ENCODE measurements around the gene ZNF652. TPM values are rescaled to one million over a fixed set of nuclear protein-coding genes. Genes with fewer than 3 reads are reported as not detected.

ZNF652 gene
- total RNA-seq, 2 donors from 2014 or later, result 24.6 to 25.4 TPM

GRCh38 chr17:49334744-49335512 lies 27.1 kb downstream of the ZNF652 start:
- H3K9me3 ChIP-seq, result no peaks in the 10 kb centered on the region
- no peaks in the 10 kb centered on the region for H3K27me3 ChIP-seq
- TF ChIP-seq CTCF (IDR thresholded peaks at IDR 0.05), result no peak
- peaks cover 0 to 20% of the 10 kb centered on the region in 2 donors for H3K4me1 ChIP-seq
- H3K27ac ChIP-seq, result no peak overlapping the region
- H3K36me3 ChIP-seq, result no peaks in the 10 kb centered on the region
- DNase-seq (ENCODE audit: low spot score), result no peak
- no peak overlapping the region for H3K4me3 ChIP-seq

- Histone ChIP-seq H3K9me3 (no peaks in the 10 kb centered on the region), H3K4me3 (no peak overlapping the region), H3K4me1 (peaks cover 0 to 18% of the 10 kb centered on the region in 2 donors), H3K27me3 (no peaks in the 10 kb centered on the region), H3K27ac (no peak overlapping the region), H3K36me3 (no peaks in the 10 kb centered on the region)
- no peak for TF ChIP-seq CTCF (IDR thresholded peaks at IDR 0.05)
- DNase-seq (ENCODE audit: low spot score), result no peak
These were observed 28.2 kb downstream of the ZNF652 start for GRCh38 chr17:49333804-49334203.

GRCh38 chr17:49327835-49328784 lies 33.9 kb downstream of the ZNF652 start:
- H3K4me1 ChIP-seq, result no peaks in the 10 kb centered on the region
- TF ChIP-seq CTCF (IDR thresholded peaks at IDR 0.05), result no peak
- no peak overlapping the region for H3K4me3 ChIP-seq
- no peaks in the 10 kb centered on the region for H3K9me3 ChIP-seq
- no peaks in the 10 kb centered on the region for H3K27me3 ChIP-seq
- no peaks in the 10 kb centered on the region for H3K36me3 ChIP-seq
- H3K27ac ChIP-seq, result no peak overlapping the region
- DNase-seq (ENCODE audit: low spot score), result no peak

GRCh38 chr17:49325980-49326379 lies 36.1 kb downstream of the ZNF652 start:
- no peaks in the 10 kb centered on the region for H3K4me1 ChIP-seq
- no peak overlapping the region for H3K27ac ChIP-seq
- DNase-seq (ENCODE audit: low spot score), result no peak
- H3K36me3 ChIP-seq, result no peaks in the 10 kb centered on the region
- no peaks in the 10 kb centered on the region for H3K27me3 ChIP-seq
- no peaks in the 10 kb centered on the region for H3K9me3 ChIP-seq
- no peak for TF ChIP-seq CTCF (IDR thresholded peaks at IDR 0.05)
- no peak overlapping the region for H3K4me3 ChIP-seq

GRCh38 chr17:49318435-49318965 lies 43.5 kb downstream of the ZNF652 start:
- no peak for TF ChIP-seq CTCF (IDR thresholded peaks at IDR 0.05)
- no peaks in the 10 kb centered on the region for H3K36me3 ChIP-seq

More at GRCh38 chr17:49318435-49318965, 43.5 kb downstream of the ZNF652 start:
- Histone ChIP-seq H3K9me3 (no peaks in the 10 kb centered on the region), H3K27me3 (no peaks in the 10 kb centered on the region), H3K27ac (no peak overlapping the region), H3K4me1 (no peaks in the 10 kb centered on the region), H3K4me3 (no peak overlapping the region)
- no peak for DNase-seq (ENCODE audit: low spot score)

All from right atrium auricular region (tissue), 2 donors.